GM21528 (cell line): ENCODE results near the gene C1orf216.
"Not testable (repeated sequence)": the region's sequence is repeated elsewhere in the genome, so short reads cannot be mapped to it uniquely, and the experiment has no call there.

Source experiments
- ATAC-seq: cut with Tn5 transposase; IDR thresholded peaks from one replicate; pipeline ENCODE4 v1.9.1; 2021; ENCODE audit warnings: mild to moderate bottlenecking, moderate library complexity; ENCODE audit not compliant: unreplicated experiment, low FRiP score

The C1orf216 gene

GRCh38 chr1:35707601-35708440 lies 10.9 kb downstream of the C1orf216 start:
- ATAC-seq: no peak

- no peak for ATAC-seq
Observed at GRCh38 chr1:35706846-35707600, 11.7 kb downstream of the C1orf216 start.

- ATAC-seq: no peak
Observed at GRCh38 chr1:35702508-35702907, 16.2 kb downstream of the C1orf216 start.

- ATAC-seq: not testable (repeated sequence)
Observed at GRCh38 chr1:35699152-35699551, 19.5 kb downstream of the C1orf216 start.

- ATAC-seq: no peak
Observed at GRCh38 chr1:35692317-35692716, 26.4 kb downstream of the C1orf216 start.

- no peak for ATAC-seq
Observed at GRCh38 chr1:35691571-35692220, 27.0 kb downstream of the C1orf216 start.

GRCh38 chr1:35691080-35691479 lies 27.6 kb downstream of the C1orf216 start:
- no peak for ATAC-seq

GRCh38 chr1:35690103-35690502 lies 28.6 kb downstream of the C1orf216 start:
- not testable (repeated sequence) for ATAC-seq

- ATAC-seq: no peak
Observed at GRCh38 chr1:35688161-35688560, 30.5 kb downstream of the C1orf216 start.

GRCh38 chr1:35683012-35683411 lies 35.7 kb downstream of the C1orf216 start:
- no peak for ATAC-seq

GRCh38 chr1:35680271-35680670 lies 38.4 kb downstream of the C1orf216 start:
- no peak for ATAC-seq

GRCh38 chr1:35675773-35676172 lies 42.9 kb downstream of the C1orf216 start:
- ATAC-seq: no peak

- ATAC-seq: no peak
Observed at GRCh38 chr1:35674111-35674510, 44.6 kb downstream of the C1orf216 start.

- no peak for ATAC-seq
Observed at GRCh38 chr1:35672116-35672515, 46.6 kb downstream of the C1orf216 start.

- ATAC-seq: no peak
Observed at GRCh38 chr1:35668506-35668905, 50.2 kb downstream of the C1orf216 start.

GRCh38 chr1:35666916-35667315 lies 51.8 kb downstream of the C1orf216 start:
- ATAC-seq: no peak

GRCh38 chr1:35666216-35666615 lies 52.5 kb downstream of the C1orf216 start:
- no peak for ATAC-seq
